D721Med (cell line): ENCODE data around the gene C14orf132.
"Not testable (repeated sequence)": the region's sequence is repeated elsewhere in the genome, so short reads cannot be mapped to it uniquely, and the experiment has no call there.

Experiments used
- DNase-seq: peaks from one replicate; pipeline ENCODE4 v3.0.0; 2011; ENCODE audit warnings: low spot score; ENCODE audit not compliant: insufficient read length
- FAIRE-seq: peaks from 2 replicates; lab custom pipeline; 2011; peaks lifted over from hg19 to GRCh38; lab: Jason Lieb, UNC
- CTCF ChIP-seq: IDR thresholded peaks from 2 replicates; pipeline ENCODE4 v1.5.1; 2012; ENCODE audit warnings: mild to moderate bottlenecking, control low read depth; ENCODE audit not compliant: insufficient read depth; ENCODE audit errors: missing control alignments

The C14orf132 gene

GRCh38 chr14:96071561-96071960 lies 32.4 kb downstream of the C14orf132 start:
- no peak for TF ChIP-seq CTCF
- FAIRE-seq (no peak), DNase-seq (no peak)

- FAIRE-seq, result no peak
These were observed 32.9 kb downstream of the C14orf132 start for GRCh38 chr14:96072076-96072475.

DNA sequence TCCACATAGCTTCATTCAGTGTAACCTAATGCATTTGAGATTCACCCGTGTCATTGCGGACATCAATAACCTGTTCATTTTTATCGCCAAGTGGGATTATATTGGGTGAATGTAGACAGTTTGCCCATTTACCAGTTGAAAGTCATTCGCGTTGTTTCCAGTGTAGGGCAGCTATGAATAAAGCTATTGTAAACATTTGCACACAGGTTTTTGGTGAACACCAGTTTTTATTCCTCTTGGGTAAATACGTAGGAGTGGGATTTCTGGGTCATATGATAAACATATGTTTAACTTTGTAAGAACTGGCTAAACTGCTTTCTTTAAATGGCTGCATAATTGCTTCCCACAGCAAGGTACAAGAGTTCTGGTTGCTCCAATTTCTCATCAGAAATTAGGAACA lies 33.6 kb downstream of the C14orf132 start:
- no peak for DNase-seq
- FAIRE-seq, result no peak
- no peak for TF ChIP-seq CTCF

More at GRCh38 chr14:96072076-96072475, 32.9 kb downstream of the C14orf132 start:
- no peak for TF ChIP-seq CTCF
- no peak for DNase-seq

- DNase-seq, FAIRE-seq: not testable (repeated sequence)
These were observed 34.3 kb downstream of the C14orf132 start for GRCh38 chr14:96073260-96074039.

- DNase-seq (no peak), FAIRE-seq (no peak)
- no peak for TF ChIP-seq CTCF
These were observed 38.9 kb downstream of the C14orf132 start for GRCh38 chr14:96077983-96078624.

DNA sequence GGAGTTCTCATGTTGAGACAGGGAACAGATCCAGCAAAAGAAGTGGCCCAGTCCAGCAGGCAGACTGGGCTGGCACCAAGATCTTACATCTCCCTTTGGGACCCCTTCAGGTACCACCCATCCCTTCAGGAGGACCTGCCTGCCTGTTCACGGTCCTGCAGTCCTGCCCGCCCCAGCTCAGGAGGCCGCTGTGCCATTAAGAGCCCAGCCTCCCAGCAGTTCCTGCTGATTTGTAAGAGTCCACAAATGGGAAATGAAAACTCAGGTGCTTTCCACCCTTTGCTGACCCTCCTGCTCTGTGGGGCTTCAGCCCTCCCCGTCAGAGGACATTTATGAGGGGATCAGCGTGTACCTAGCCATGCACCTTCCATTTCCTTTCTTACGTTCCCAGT lies 39.5 kb downstream of the C14orf132 start:
- no peak for DNase-seq
- TF ChIP-seq CTCF, result no peak

DNA sequence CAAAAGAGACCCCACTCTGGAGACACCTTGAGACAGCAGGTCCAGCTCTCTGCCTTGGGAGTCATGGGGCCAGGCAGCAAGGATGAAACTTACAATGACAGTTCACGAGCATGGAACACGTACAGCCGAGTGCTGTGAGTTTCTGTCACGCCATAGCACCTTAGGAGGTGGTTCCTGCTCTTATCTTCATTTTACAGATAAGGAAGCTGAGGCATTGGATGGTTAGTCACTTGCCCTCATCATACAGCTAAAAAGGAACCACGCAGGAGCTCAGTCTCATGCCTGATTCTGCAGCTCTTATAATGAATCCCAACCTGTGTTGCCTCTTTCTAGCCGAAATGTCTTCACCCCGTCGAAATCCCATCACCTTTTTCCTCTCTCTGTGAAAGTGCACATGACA lies 39.9 kb downstream of the C14orf132 start:
- FAIRE-seq (no peak), DNase-seq (no peak)

More for the DNA sequence above, 39.5 kb downstream of the C14orf132 start:
- no peak for FAIRE-seq

More for the DNA sequence above, 39.9 kb downstream of the C14orf132 start:
- no peak for TF ChIP-seq CTCF
